HepG2 (cell line): Measurements from ENCODE around the gene CMIP. TPM values are rescaled to one million over a fixed set of nuclear protein-coding genes. Genes with fewer than 3 reads are reported as not detected.

Source experiments
- ATAC-seq: fragments of 200-7000 bp; cut with Tn5 transposase; 3 replicates; pipeline ENCODE4 v1.9.1; 2020; ENCODE audit warnings: mild to moderate bottlenecking, moderate library complexity
- BruUV-seq: library from RNA; stranded (reverse); fragments of 400-500 nt; replicated peaks from 2 replicates; lab custom pipeline; 2021; lab: Mats Ljungman, UMichigan
- CTCF ChIA-PET: fragments of 300-600 bp; formaldehyde crosslinking; extraction: SDS; loops from one replicate; lab custom pipeline; 2021; ENCODE audit warnings: low total read pairs, inconsistent platforms, low intra/inter-chr PET ratio; lab: Yijun Ruan, JAX
- POLR2A ChIA-PET: fragments of 350-600 bp; sonication (Branson Sonifier 250); formaldehyde crosslinking; loops from one replicate; lab custom pipeline; 2020; ENCODE audit warnings: antibody characterized with exemption, inconsistent platforms; lab: Yijun Ruan, JAX
- DNase-seq: peaks from one replicate; pipeline ENCODE4 v3.0.0-alpha.2; 2015; ENCODE audit warnings: low spot score
- FAIRE-seq: peaks from 3 replicates; lab custom pipeline; 2011; peaks lifted over from hg19 to GRCh38; lab: Jason Lieb, UNC
- H2AFZ ChIP-seq: one replicate; pipeline ENCODE4 v1.6.1; 2011; ENCODE audit warnings: low read length, inconsistent platforms
- H3K27ac ChIP-seq: fragments of 300-600 bp; 3 replicates; pipeline ENCODE4 v1.8.0; 2011; ENCODE audit warnings: mixed run types, mild to moderate bottlenecking, mixed read lengths, low read length, inconsistent platforms; ENCODE audit not compliant: insufficient read depth; ENCODE audit errors: extremely low read length
- H3K27me3 ChIP-seq, 2 experiments: fragments of 200-600 bp in 1 of 2; 2 replicates in 1 of 2; 3 replicates in 1 of 2; pipeline versions ENCODE4 v1.6.0 to v1.8.0; 2011; ENCODE audit warnings: low read length in 2 of 2, mild to moderate bottlenecking in 2 of 2, moderate library complexity in 2 of 2, inconsistent platforms in 1 of 2; ENCODE audit not compliant: insufficient read depth in 2 of 2, control insufficient read depth in 1 of 2
- H3K36me3 ChIP-seq, 2 experiments: fragments of 200-600 bp in 1 of 2; replicated peaks in 1 of 2; 2 replicates in 1 of 2; 3 replicates in 1 of 2; pipeline versions ENCODE4 v1.5.1 to v1.8.0; 2011; ENCODE audit warnings: low read length in 2 of 2, inconsistent platforms in 1 of 2; ENCODE audit not compliant: insufficient read depth in 2 of 2, control insufficient read depth in 1 of 2
- H3K4me1 ChIP-seq: 2 replicates; pipeline ENCODE4 v1.5.1; 2012; ENCODE audit warnings: low read length, inconsistent platforms; ENCODE audit not compliant: insufficient read depth
- H3K4me2 ChIP-seq: 2 replicates; pipeline ENCODE4 v1.6.0; 2011; ENCODE audit warnings: low read depth, low read length, inconsistent platforms
- H3K4me3 ChIP-seq, 3 experiments: fragments of 200-600 bp in 1 of 3; sonication (generic), shearing (Covaris generic) in 1 of 3; replicated peaks in 1 of 3; 2 replicates each; pipeline ENCODE4 v1.5.1; 2011 to 2016; ENCODE audit warnings: low read length in 3 of 3, inconsistent platforms in 2 of 3, low read depth in 2 of 3, mild to moderate bottlenecking in 2 of 3, control low read depth in 1 of 3, mixed read lengths in 1 of 3; ENCODE audit not compliant: insufficient read depth in 1 of 3
- H3K79me2 ChIP-seq: one replicate; pipeline ENCODE4 v1.6.1; 2011; ENCODE audit warnings: low read length, inconsistent platforms; ENCODE audit not compliant: insufficient read depth
- H3K9ac ChIP-seq: 2 replicates; pipeline ENCODE4 v1.6.0; 2011; ENCODE audit warnings: mild to moderate bottlenecking, low read depth, low read length, inconsistent platforms; ENCODE audit not compliant: insufficient read depth
- H3K9me3 ChIP-seq: 2 replicates; pipeline ENCODE4 v1.5.1; 2012; ENCODE audit warnings: mild to moderate bottlenecking, low read length
- H4K20me1 ChIP-seq: 2 replicates; pipeline ENCODE4 v1.6.0; 2011; ENCODE audit warnings: inconsistent platforms, mild to moderate bottlenecking, low read length, moderate library complexity; ENCODE audit not compliant: insufficient read depth
- ATF7-NPFF ChIP-seq: sonication (generic); formaldehyde crosslinking; IDR thresholded peaks from 2 replicates; pipeline ENCODE4 v1.8.1; 2023; ENCODE audit warnings: mild to moderate bottlenecking, low read depth, missing genetic modification reagents, moderate library complexity
- GZF1 ChIP-seq: sonication (generic); formaldehyde crosslinking; IDR thresholded peaks from 2 replicates; pipeline ENCODE4 v1.5.1; 2020; ENCODE audit warnings: mild to moderate bottlenecking, missing genetic modification reagents
- RELA ChIP-seq: sonication (generic); formaldehyde crosslinking; IDR thresholded peaks from 2 replicates; pipeline ENCODE4 v1.4.0; 2020; ENCODE audit warnings: missing genetic modification reagents
- SNAPC2 ChIP-seq: sonication (generic); formaldehyde crosslinking; IDR thresholded peaks from 2 replicates; pipeline ENCODE4 v1.8.1; 2022; ENCODE audit warnings: mild to moderate bottlenecking, missing genetic modification reagents
- YY1 ChIP-seq: IDR thresholded peaks from 2 replicates; pipeline ENCODE4 v1.6.1; 2011; ENCODE audit warnings: low read length, low read depth, moderate library complexity, mild to moderate bottlenecking; ENCODE audit not compliant: insufficient read depth, insufficient replicate concordance
- ZNF12 ChIP-seq: sonication (generic); formaldehyde crosslinking; IDR thresholded peaks from 2 replicates; pipeline ENCODE4 v1.5.0; 2020; ENCODE audit warnings: missing genetic modification reagents
- ZNF264 ChIP-seq: sonication (generic); formaldehyde crosslinking; IDR thresholded peaks from 2 replicates; pipeline ENCODE4 v1.4.0; 2020; ENCODE audit warnings: missing genetic modification reagents
- ZNF709 ChIP-seq: sonication (generic); formaldehyde crosslinking; IDR thresholded peaks from 2 replicates; pipeline ENCODE4 v1.5.0; 2020; ENCODE audit warnings: mild to moderate bottlenecking, missing genetic modification reagents
- WGBS: methylation state at CpG from one replicate; pipeline ENCODE4 v1.1.6; 2017; ENCODE audit warnings: low lambda C conversion rate; 5-methylcytosine and 5-hydroxymethylcytosine counted together
- in situ Hi-C: cut with HindIII; loops from 2 replicates; pipeline ENCODE4 v1.10.0; 2017; ENCODE audit warnings: low pct_unique_long_range_greater_than_20kb; ENCODE audit not compliant: extremely low pct_ligation_motif_present
- intact Hi-C: fragments of 100-400 bp; cut with micrococcal nuclease; formaldehyde crosslinking; loops from one replicate; pipeline ENCODE4 v1.10.0; 2022; ENCODE audit not compliant: unreplicated experiment
- polyA plus RNA-seq, 8 experiments: library from polyadenylated mRNA; depleted of rRNA in 3 of 8; stranded (reverse) in 7 of 8; unstranded in 1 of 8; fragments of >200 nt; fragmentation: Illumina TruSeq in 4 of 8; extraction: Trizol in 4 of 8; gene quantifications; 2 replicates each; pipeline versions ENCODE4 v1.2.1 to v1.2.3, GENCODE V29; 2011 to 2016; ENCODE audit warnings: low read depth in 4 of 8, missing spikeins in 1 of 8, mixed read lengths in 1 of 8; ENCODE audit not compliant: insufficient read depth in 1 of 8
- total RNA-seq, 5 experiments: library from RNA; depleted of rRNA; stranded (reverse); fragments of >200 nt; fragmentation: Illumina TruSeq; extraction: Trizol; gene quantifications; 2 replicates each; pipeline ENCODE4 v1.2.3, GENCODE V29; 2016; ENCODE audit warnings: low read depth in 1 of 5
- TF ChIP-seq, protein P1 (sequence below): sonication (generic); formaldehyde crosslinking; IDR thresholded peaks from 2 replicates; pipeline ENCODE4 v1.4.0; 2020; ENCODE audit warnings: missing genetic modification reagents, borderline replicate concordance
- TF ChIP-seq, protein P2 (sequence below): IDR thresholded peaks from 2 replicates; pipeline ENCODE4 v1.6.1; 2016
- TF ChIP-seq, protein P3 (sequence below): sonication (generic); formaldehyde crosslinking; IDR thresholded peaks from 2 replicates; pipeline ENCODE4 v1.4.0; 2020; ENCODE audit warnings: mild to moderate bottlenecking, missing genetic modification reagents

The CMIP gene
- total and polyA plus RNA-seq, 2 of the 13 experiments (the other 11 are each of a cell fraction or from before 2014, with no cell fraction given): 10.9 to 18.1 TPM

DNA sequence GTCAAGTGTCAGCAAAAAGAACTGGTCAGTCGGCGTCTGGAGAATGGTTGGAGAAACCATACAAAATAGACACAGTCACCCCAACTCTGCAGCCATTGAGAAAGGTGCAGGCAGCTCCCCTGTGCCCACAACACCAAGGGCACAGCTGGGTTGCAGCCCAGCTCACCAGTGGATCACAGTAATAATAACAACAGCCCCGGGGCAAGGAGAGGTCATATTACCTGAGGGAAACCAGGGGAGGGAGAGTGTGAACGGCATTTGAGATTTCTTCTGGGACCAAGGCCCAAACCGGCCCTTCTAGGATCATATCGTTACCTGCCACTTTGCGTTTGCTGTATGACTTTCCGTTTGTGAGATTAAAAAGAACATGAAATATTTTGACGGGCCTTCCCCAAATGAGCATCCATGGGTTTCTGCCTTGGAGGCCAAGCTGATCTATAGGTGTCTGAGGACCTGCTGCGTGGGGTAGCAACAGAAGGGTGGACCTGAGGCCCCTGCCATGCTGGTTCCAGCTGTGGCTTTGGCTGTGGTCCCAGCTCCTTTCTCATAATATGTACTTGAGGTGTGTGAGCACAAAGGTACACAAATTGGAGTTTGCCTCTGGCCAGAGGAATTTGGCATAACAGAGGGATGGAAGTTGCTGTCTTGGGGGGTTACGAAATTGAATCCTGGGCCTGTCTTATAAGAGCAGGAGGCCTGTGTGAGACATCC lies 154.6 kb downstream of the CMIP start:
- ATAC-seq: no peak
- Histone ChIP-seq H3K9ac (no peak overlapping the region), H3K27ac (no peak overlapping the region), H3K4me2 (no peak overlapping the region), H3K79me2 (peaks cover 72% of the 10 kb centered on the region), H3K4me1 (peaks cover 54% of the 10 kb centered on the region), H4K20me1 (peaks cover 78% of the 10 kb centered on the region), H2AFZ (no peak overlapping the region), H3K36me3 (peaks cover 3 to 13% of the 10 kb centered on the region in 2 experiments; a peak in 2 of 5 replicates), H3K27me3 (no peaks in the 10 kb centered on the region), H3K9me3 (no peaks in the 10 kb centered on the region), H3K4me3 (no peak overlapping the region)
- no peak for FAIRE-seq
- TF ChIP-seq RELA: no peak
- no peak for TF ChIP-seq ZNF264
- no peak for TF ChIP-seq ATF7-NPFF (CRISPR knock-in tag)
- TF ChIP-seq, protein P1, sequence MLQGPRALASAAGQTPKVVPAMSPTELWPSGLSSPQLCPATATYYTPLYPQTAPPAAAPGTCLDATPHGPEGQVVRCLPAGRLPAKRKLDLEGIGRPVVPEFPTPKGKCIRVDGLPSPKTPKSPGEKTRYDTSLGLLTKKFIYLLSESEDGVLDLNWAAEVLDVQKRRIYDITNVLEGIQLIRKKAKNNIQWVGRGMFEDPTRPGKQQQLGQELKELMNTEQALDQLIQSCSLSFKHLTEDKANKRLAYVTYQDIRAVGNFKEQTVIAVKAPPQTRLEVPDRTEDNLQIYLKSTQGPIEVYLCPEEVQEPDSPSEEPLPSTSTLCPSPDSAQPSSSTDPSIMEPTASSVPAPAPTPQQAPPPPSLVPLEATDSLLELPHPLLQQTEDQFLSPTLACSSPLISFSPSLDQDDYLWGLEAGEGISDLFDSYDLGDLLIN (CRISPR knock-in tag): no peak
- TF ChIP-seq SNAPC2 (CRISPR knock-in tag): no peak
- TF ChIP-seq ZNF709 (CRISPR knock-in tag): no peak
- in situ Hi-C loops (no loop called here), intact Hi-C loops (no loop called here)
- no TSS peak for BruUV-seq
- CTCF ChIA-PET: no interaction called here
- POLR2A ChIA-PET: interaction anchor here (1.0 kb wide), 1 partner anchor 17 kb away, joined by 3 read pairs; no protein-coding TSS in a partner anchor
- WGBS: 91% methylated on average over 11 of the region's 11 CpGs
- DNase-seq: peak; percentile 20

DNA sequence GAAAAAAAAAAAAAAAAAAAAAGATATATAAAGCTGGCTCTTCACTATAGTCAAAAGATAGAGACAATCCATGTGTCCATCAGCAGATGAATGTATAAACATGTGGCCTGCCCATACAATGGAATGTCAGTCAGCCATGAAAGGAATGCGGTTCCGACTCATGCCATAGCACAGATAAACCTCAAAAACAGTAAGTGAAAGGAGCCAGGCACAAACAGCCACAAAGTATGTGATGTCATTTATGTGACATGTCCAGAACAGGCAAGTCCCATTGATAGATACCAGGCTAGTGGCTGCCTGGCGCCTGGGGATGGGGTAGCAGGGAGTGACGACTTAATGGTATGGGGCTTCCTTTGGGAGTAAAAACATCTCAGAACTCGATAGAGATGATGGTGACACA lies 155.7 kb downstream of the CMIP start:
- WGBS: 95% methylated on average over 5 of the region's 5 CpGs
- H3K27me3 ChIP-seq: no peaks in the 10 kb centered on the region
- H3K27ac ChIP-seq: no peak overlapping the region
- peaks cover 87% of the 10 kb centered on the region for H4K20me1 ChIP-seq
- FAIRE-seq (no peak), ATAC-seq (peak; percentile 35), DNase-seq (peak; percentile 84)
- BruUV-seq: no TSS peak
- no peak overlapping the region for H3K4me3 ChIP-seq
- H3K79me2 ChIP-seq: peaks cover 75% of the 10 kb centered on the region
- CTCF ChIA-PET: no interaction called here
- in situ Hi-C loops: no loop called here
- H3K4me2 ChIP-seq: no peak overlapping the region
- POLR2A ChIA-PET: no interaction called here
- H3K9ac ChIP-seq: no peak overlapping the region
- intact Hi-C loops: no loop called here
- H3K36me3 ChIP-seq: peaks cover 6 to 19% of the 10 kb centered on the region in 2 experiments; a peak in 3 of 5 replicates
- H3K4me1 ChIP-seq: peaks cover 54% of the 10 kb centered on the region
- no peak overlapping the region for H2AFZ ChIP-seq
- H3K9me3 ChIP-seq: no peaks in the 10 kb centered on the region
- TF ChIP-seq GZF1 (CRISPR knock-in tag): no peak
- TF ChIP-seq, protein P2, sequence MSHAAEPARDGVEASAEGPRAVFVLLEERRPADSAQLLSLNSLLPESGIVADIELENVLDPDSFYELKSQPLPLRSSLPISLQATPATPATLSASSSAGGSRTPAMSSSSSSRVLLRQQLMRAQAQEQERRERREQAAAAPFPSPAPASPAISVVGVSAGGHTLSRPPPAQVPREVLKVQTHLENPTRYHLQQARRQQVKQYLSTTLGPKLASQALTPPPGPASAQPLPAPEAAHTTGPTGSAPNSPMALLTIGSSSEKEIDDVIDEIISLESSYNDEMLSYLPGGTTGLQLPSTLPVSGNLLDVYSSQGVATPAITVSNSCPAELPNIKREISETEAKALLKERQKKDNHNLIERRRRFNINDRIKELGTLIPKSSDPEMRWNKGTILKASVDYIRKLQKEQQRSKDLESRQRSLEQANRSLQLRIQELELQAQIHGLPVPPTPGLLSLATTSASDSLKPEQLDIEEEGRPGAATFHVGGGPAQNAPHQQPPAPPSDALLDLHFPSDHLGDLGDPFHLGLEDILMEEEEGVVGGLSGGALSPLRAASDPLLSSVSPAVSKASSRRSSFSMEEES: no peak
- TF ChIP-seq, protein P3, sequence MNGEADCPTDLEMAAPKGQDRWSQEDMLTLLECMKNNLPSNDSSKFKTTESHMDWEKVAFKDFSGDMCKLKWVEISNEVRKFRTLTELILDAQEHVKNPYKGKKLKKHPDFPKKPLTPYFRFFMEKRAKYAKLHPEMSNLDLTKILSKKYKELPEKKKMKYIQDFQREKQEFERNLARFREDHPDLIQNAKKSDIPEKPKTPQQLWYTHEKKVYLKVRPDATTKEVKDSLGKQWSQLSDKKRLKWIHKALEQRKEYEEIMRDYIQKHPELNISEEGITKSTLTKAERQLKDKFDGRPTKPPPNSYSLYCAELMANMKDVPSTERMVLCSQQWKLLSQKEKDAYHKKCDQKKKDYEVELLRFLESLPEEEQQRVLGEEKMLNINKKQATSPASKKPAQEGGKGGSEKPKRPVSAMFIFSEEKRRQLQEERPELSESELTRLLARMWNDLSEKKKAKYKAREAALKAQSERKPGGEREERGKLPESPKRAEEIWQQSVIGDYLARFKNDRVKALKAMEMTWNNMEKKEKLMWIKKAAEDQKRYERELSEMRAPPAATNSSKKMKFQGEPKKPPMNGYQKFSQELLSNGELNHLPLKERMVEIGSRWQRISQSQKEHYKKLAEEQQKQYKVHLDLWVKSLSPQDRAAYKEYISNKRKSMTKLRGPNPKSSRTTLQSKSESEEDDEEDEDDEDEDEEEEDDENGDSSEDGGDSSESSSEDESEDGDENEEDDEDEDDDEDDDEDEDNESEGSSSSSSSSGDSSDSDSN (CRISPR knock-in tag): no peak
- TF ChIP-seq ZNF12 (CRISPR knock-in tag): no peak
- no peak for TF ChIP-seq YY1
